ENCODE results near the gene GABRA4. TPM values are rescaled to one million over a fixed set of nuclear protein-coding genes. Genes with fewer than 3 reads are reported as not detected.

Gene GABRA4
- total RNA-seq, 4 donors from 2014 or later = 0.16 TPM; not detected in 3

GRCh38 chr4:47017081-47017480, 23.7 kb upstream of the GABRA4 start:
- H3K27ac ChIP-seq = no peak overlapping the region
- no peak for TF ChIP-seq POLR2A (IDR thresholded peaks at IDR 0.05)
- TF ChIP-seq CTCF (IDR thresholded peaks at IDR 0.05) = no peak
- no peak for TF ChIP-seq EP300 (IDR thresholded peaks at IDR 0.05; ENCODE audit: low read depth)
- TF ChIP-seq POLR2AphosphoS5 (IDR thresholded peaks at IDR 0.05) = no peak
- 48 to 61% methylated on average over 4 of the region's 4 CpGs for WGBS, 2 donors (ENCODE audit: low coverage in 1 of 2)
- H3K4me1 ChIP-seq = no peaks in the 10 kb centered on the region
- in situ Hi-C loops (cut with MboI; ENCODE audit: low pct_ligation_motif_present in 1 of 4, low pct_unique_long_range_greater_than_20kb in 1 of 4, low sequenced_read_pairs in 3 of 4) = no loop called here
- H3K4me3 ChIP-seq = no peak overlapping the region
- no peak for DNase-seq
- H3K36me3 ChIP-seq = no peaks in the 10 kb centered on the region
- intact Hi-C loops (cut with DNase I; ENCODE audit: low total_unique reads) = no loop called here
- no peaks in the 10 kb centered on the region for H3K9me3 ChIP-seq
- no peaks in the 10 kb centered on the region for H3K27me3 ChIP-seq

- Histone ChIP-seq H3K27ac (no peak overlapping the region), H3K4me1 (peaks cover 0 to 8% (median 0%) of the 10 kb centered on the region in 4 donors), H3K36me3 (no peaks in the 10 kb centered on the region), H3K27me3 (no peaks in the 10 kb centered on the region), H3K9me3 (no peaks in the 10 kb centered on the region), H3K4me3 (no peak overlapping the region)
- in situ Hi-C loops (cut with MboI; ENCODE audit: low pct_ligation_motif_present in 1 of 4, low pct_unique_long_range_greater_than_20kb in 1 of 4, low sequenced_read_pairs in 3 of 4) (no loop called here), intact Hi-C loops (cut with DNase I; ENCODE audit: low total_unique reads) (no loop called here)
- TF ChIP-seq POLR2A (IDR thresholded peaks at IDR 0.05) (no peak), CTCF (IDR thresholded peaks at IDR 0.05) (no peak), EP300 (IDR thresholded peaks at IDR 0.05; ENCODE audit: low read depth) (no peak), POLR2AphosphoS5 (IDR thresholded peaks at IDR 0.05) (no peak)
- WGBS, 2 donors (ENCODE audit: low coverage in 1 of 2) = 84 to 92% methylated on average over 2 to 3 of the region's 3 CpGs
- no peak for DNase-seq
Measured at GRCh38 chr4:47013373-47013772, 20.0 kb upstream of the GABRA4 start.

GRCh38 chr4:47012676-47013075, 19.3 kb upstream of the GABRA4 start:
- intact Hi-C loops (cut with DNase I; ENCODE audit: low total_unique reads) = no loop called here
- H3K27me3 ChIP-seq = no peaks in the 10 kb centered on the region
- TF ChIP-seq EP300 (IDR thresholded peaks at IDR 0.05; ENCODE audit: low read depth) = no peak
- no peak for TF ChIP-seq POLR2AphosphoS5 (IDR thresholded peaks at IDR 0.05)
- TF ChIP-seq CTCF (IDR thresholded peaks at IDR 0.05) = no peak
- no peak for TF ChIP-seq POLR2A (IDR thresholded peaks at IDR 0.05)
- H3K9me3 ChIP-seq = no peaks in the 10 kb centered on the region
- H3K36me3 ChIP-seq = no peaks in the 10 kb centered on the region
- H3K4me3 ChIP-seq = no peak overlapping the region
- DNase-seq = no peak
- peaks cover 0 to 8% (median 0%) of the 10 kb centered on the region in 4 donors for H3K4me1 ChIP-seq
- H3K27ac ChIP-seq = no peak overlapping the region
- in situ Hi-C loops (cut with MboI; ENCODE audit: low pct_ligation_motif_present in 1 of 4, low pct_unique_long_range_greater_than_20kb in 1 of 4, low sequenced_read_pairs in 3 of 4) = no loop called here

- Histone ChIP-seq H3K9me3 (no peaks in the 10 kb centered on the region), H3K4me3 (no peak overlapping the region), H3K36me3 (no peaks in the 10 kb centered on the region), H3K4me1 (peaks cover 0 to 8% (median 0%) of the 10 kb centered on the region in 4 donors), H3K27me3 (no peaks in the 10 kb centered on the region), H3K27ac (no peak overlapping the region)
- no peak for TF ChIP-seq POLR2AphosphoS5 (IDR thresholded peaks at IDR 0.05)
- no peak for TF ChIP-seq CTCF (IDR thresholded peaks at IDR 0.05)
- no peak for TF ChIP-seq POLR2A (IDR thresholded peaks at IDR 0.05)
- TF ChIP-seq EP300 (IDR thresholded peaks at IDR 0.05; ENCODE audit: low read depth) = no peak
- intact Hi-C loops (cut with DNase I; ENCODE audit: low total_unique reads) (no loop called here), in situ Hi-C loops (cut with MboI; ENCODE audit: low pct_ligation_motif_present in 1 of 4, low pct_unique_long_range_greater_than_20kb in 1 of 4, low sequenced_read_pairs in 3 of 4) (no loop called here)
- DNase-seq = no peak
- 48 to 53% methylated on average over 2 of the region's 2 CpGs for WGBS, 2 donors (ENCODE audit: low coverage in 1 of 2)
Measured at GRCh38 chr4:47010912-47011446, 17.6 kb upstream of the GABRA4 start.

Data from transverse colon (tissue), 4 donors.